ENCODE data around the gene FUZ. TPM values are rescaled to one million over a fixed set of nuclear protein-coding genes. Genes with fewer than 3 reads are reported as not detected.

The FUZ gene
- total RNA-seq, 1 experiment from 2014 or later, result 10.9 TPM

DNA sequence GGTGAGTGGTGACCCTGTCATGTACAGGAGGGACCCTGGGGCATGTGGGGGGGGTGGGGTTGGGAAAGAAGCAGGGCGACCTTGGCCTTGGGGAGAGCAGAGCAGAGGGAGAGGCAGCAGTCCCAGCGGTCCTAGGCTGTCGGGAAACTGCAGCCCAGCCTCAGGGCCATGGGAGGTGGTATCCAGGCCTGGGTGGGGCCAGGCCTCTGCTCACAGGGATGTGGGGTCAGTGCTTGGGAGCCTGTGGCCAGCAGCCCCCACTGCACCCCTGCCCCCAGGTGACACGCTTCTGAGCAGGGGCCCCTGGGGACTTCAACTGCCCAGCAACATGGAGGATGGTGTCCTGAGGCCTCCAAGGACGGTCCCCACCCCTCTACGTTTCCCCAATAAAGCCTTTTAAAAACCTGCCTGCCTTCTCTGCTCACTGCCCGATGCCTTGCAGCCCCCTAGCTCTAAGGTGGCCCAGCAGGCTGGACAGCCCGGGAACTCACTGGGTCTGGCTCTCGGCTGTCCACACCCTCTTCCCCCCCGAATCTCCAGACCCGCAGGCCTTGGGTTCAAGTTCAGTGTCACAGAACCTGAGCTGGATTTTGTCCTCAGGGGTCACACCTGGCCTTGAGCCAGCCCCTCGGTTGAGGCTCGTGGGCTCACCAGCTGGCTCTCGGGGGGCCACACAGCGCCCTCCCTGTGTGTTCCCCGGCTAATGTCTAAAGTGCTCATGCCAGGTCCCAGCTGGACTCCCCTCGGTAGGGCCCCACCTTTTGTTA lies 47.4 kb upstream of the FUZ start:
- Histone ChIP-seq H3K9me2 (replicated peaks; ENCODE audit: low read length) (no peaks in the 10 kb centered on the region), H3K4me1 (ENCODE audit: insufficient read depth, low read length) (peaks cover 2% of the 10 kb centered on the region; the same call in 1 of the 2 replicates), H3K79me2 (ENCODE audit: low read length) (peaks cover 27% of the 10 kb centered on the region), H3F3A (ENCODE audit: low read length, unreplicated experiment) (peaks cover 5% of the 10 kb centered on the region), H4K20me1 (ENCODE audit: low read length) (peaks cover 17% of the 10 kb centered on the region), H3K27me3 (ENCODE audit: low read length) (no peaks in the 10 kb centered on the region), H3K9me3 (ENCODE audit: low read length) (no peaks in the 10 kb centered on the region), H3K27ac (ENCODE audit: low read length) (no peak overlapping the region), H3K36me3 (ENCODE audit: low read depth, low read length) (peaks cover 55% of the 10 kb centered on the region), H2AFZ (ENCODE audit: low read length) (no peak overlapping the region), H3K4me2 (ENCODE audit: low read length) (no peak overlapping the region), H3K9ac (ENCODE audit: low read length) (no peak overlapping the region), H3K4me3 (ENCODE audit: low read length) (no peak overlapping the region)
- TF ChIP-seq EZH2phosphoT487 (IDR thresholded peaks at IDR 0.05; ENCODE audit: borderline replicate concordance, low read length) (no peak), EZH2 (IDR thresholded peaks at IDR 0.05; ENCODE audit: low read length, unreplicated experiment) (no peak), CTCF (conservative IDR thresholded peaks at IDR 0.05; ENCODE audit: low read depth, low read length) (no peak)
- CTCF ChIA-PET, result no interaction called here
- no peak for ATAC-seq
- intact Hi-C loops (cut with micrococcal nuclease), result no loop called here
- no peak for DNase-seq
- BruUV-seq (replicated peaks), result no TSS peak
- POLR2A ChIA-PET (ENCODE audit: unreplicated experiment), result no interaction called here

GRCh38 chr19:49859682-49860335 lies 46.7 kb upstream of the FUZ start:
- Histone ChIP-seq H3K27me3 (ENCODE audit: low read length) (no peaks in the 10 kb centered on the region), H3K79me2 (ENCODE audit: low read length) (peaks cover 20% of the 10 kb centered on the region), H2AFZ (ENCODE audit: low read length) (no peak overlapping the region), H3K9me2 (replicated peaks; ENCODE audit: low read length) (no peaks in the 10 kb centered on the region), H4K20me1 (ENCODE audit: low read length) (peaks cover 19% of the 10 kb centered on the region), H3F3A (ENCODE audit: low read length, unreplicated experiment) (peaks cover 5% of the 10 kb centered on the region), H3K4me2 (ENCODE audit: low read length) (no peak overlapping the region), H3K4me1 (ENCODE audit: insufficient read depth, low read length) (no peaks in the 10 kb centered on the region), H3K27ac (ENCODE audit: low read length) (no peak overlapping the region), H3K9ac (ENCODE audit: low read length) (no peak overlapping the region), H3K36me3 (ENCODE audit: low read depth, low read length) (peaks cover 60% of the 10 kb centered on the region), H3K9me3 (ENCODE audit: low read length) (no peaks in the 10 kb centered on the region), H3K4me3 (ENCODE audit: low read length) (no peak overlapping the region)
- DNase-seq (no peak), ATAC-seq (no peak)
- CTCF ChIA-PET, result no interaction called here
- intact Hi-C loops (cut with micrococcal nuclease), result no loop called here
- TF ChIP-seq CTCF (conservative IDR thresholded peaks at IDR 0.05; ENCODE audit: low read depth, low read length) (no peak), EZH2phosphoT487 (IDR thresholded peaks at IDR 0.05; ENCODE audit: borderline replicate concordance, low read length) (no peak), EZH2 (IDR thresholded peaks at IDR 0.05; ENCODE audit: low read length, unreplicated experiment) (no peak)
- no TSS peak for BruUV-seq (replicated peaks)
- POLR2A ChIA-PET (ENCODE audit: unreplicated experiment), result no interaction called here

All from PC-3 (cell line).